ENCODE measurements around the gene TENT5C. TPM values are rescaled to one million over a fixed set of nuclear protein-coding genes. Genes with fewer than 3 reads are reported as not detected.

Gene TENT5C
- polyA plus RNA-seq, 1 donor (not counting 4 experiments of a cell fraction or from before 2014, with no cell fraction given) = 0.13 TPM

- no peak for TF ChIP-seq EZH2 (IDR thresholded peaks at IDR 0.05; ENCODE audit: low read length)
- no peak for TF ChIP-seq CTCF (optimal IDR thresholded peaks at IDR 0.05 in 1 of 3, IDR thresholded peaks at IDR 0.05 in 1 of 3, conservative IDR thresholded peaks at IDR 0.05 in 1 of 3; ENCODE audit: extremely low read depth in 1 of 3, insufficient read depth in 2 of 3, low read length in 3 of 3)
- H3K9me3 ChIP-seq (ENCODE audit: control insufficient read depth, low read depth, low read length) = no peaks in the 10 kb centered on the region
- H4K20me1 ChIP-seq (ENCODE audit: control insufficient read depth, extremely low read depth, insufficient read depth, low read length) = no peaks in the 10 kb centered on the region
- H3K27me3 ChIP-seq (ENCODE audit: control insufficient read depth, extremely low read depth, insufficient read depth, low read length) = no peaks in the 10 kb centered on the region
- H3K27ac ChIP-seq (ENCODE audit: control insufficient read depth, insufficient read depth, low read length) = no peak overlapping the region
- no peaks in the 10 kb centered on the region for H3K79me2 ChIP-seq (ENCODE audit: control insufficient read depth, insufficient read depth, low read length)
- H3K9me1 ChIP-seq (ENCODE audit: control insufficient read depth, extremely low read depth, insufficient read depth, low read length) = no peaks in the 10 kb centered on the region
- H3K36me3 ChIP-seq (ENCODE audit: control insufficient read depth in 2 of 2, extremely low read depth in 1 of 2, insufficient read depth in 2 of 2, low read length in 2 of 2) = no peaks in the 10 kb centered on the region
- no peak overlapping the region for H3K9ac ChIP-seq (ENCODE audit: control insufficient read depth, extremely low read depth, insufficient read depth, low read length)
- no peak for FAIRE-seq
- DNase-seq (ENCODE audit: low read depth, low spot score) = no peak
- dilution Hi-C loops (cut with MboI; ENCODE audit: extremely low pct_ligation_motif_present, low sequenced_read_pairs) = no loop called here
- H3K4me3 ChIP-seq (ENCODE audit: control insufficient read depth in 2 of 3, extremely low read depth in 1 of 3, insufficient read depth in 2 of 3, low read depth in 1 of 3, low read length in 3 of 3) = no peak overlapping the region
- no peak overlapping the region for H3K4me2 ChIP-seq (ENCODE audit: control insufficient read depth, extremely low read depth, insufficient read depth, low read depth, low read length)
- H2AFZ ChIP-seq (ENCODE audit: control insufficient read depth, low read length) = no peak overlapping the region
- H3K4me1 ChIP-seq (ENCODE audit: control insufficient read depth, extremely low read depth, insufficient read depth, low read length) = no peaks in the 10 kb centered on the region
These were observed 25.4 kb upstream of the TENT5C start for GRCh38 chr1:117580436-117580835.

- Histone ChIP-seq H3K27ac (ENCODE audit: control insufficient read depth, insufficient read depth, low read length) (no peak overlapping the region), H3K4me1 (ENCODE audit: control insufficient read depth, extremely low read depth, insufficient read depth, low read length) (no peaks in the 10 kb centered on the region), H3K36me3 (ENCODE audit: control insufficient read depth in 2 of 2, extremely low read depth in 1 of 2, insufficient read depth in 2 of 2, low read length in 2 of 2) (no peaks in the 10 kb centered on the region), H3K27me3 (ENCODE audit: control insufficient read depth, extremely low read depth, insufficient read depth, low read length) (no peaks in the 10 kb centered on the region), H3K9me1 (ENCODE audit: control insufficient read depth, extremely low read depth, insufficient read depth, low read length) (no peaks in the 10 kb centered on the region), H3K4me2 (ENCODE audit: control insufficient read depth, extremely low read depth, insufficient read depth, low read depth, low read length) (no peak overlapping the region), H2AFZ (ENCODE audit: control insufficient read depth, low read length) (no peak overlapping the region), H3K9me3 (ENCODE audit: control insufficient read depth, low read depth, low read length) (no peaks in the 10 kb centered on the region), H3K4me3 (ENCODE audit: control insufficient read depth in 2 of 3, extremely low read depth in 1 of 3, insufficient read depth in 2 of 3, low read depth in 1 of 3, low read length in 3 of 3) (no peak overlapping the region), H3K79me2 (ENCODE audit: control insufficient read depth, insufficient read depth, low read length) (no peaks in the 10 kb centered on the region), H4K20me1 (ENCODE audit: control insufficient read depth, extremely low read depth, insufficient read depth, low read length) (no peaks in the 10 kb centered on the region), H3K9ac (ENCODE audit: control insufficient read depth, extremely low read depth, insufficient read depth, low read length) (no peak overlapping the region)
- no peak for FAIRE-seq
- dilution Hi-C loops (cut with MboI; ENCODE audit: extremely low pct_ligation_motif_present, low sequenced_read_pairs) = no loop called here
- no peak for DNase-seq (ENCODE audit: low read depth, low spot score)
- TF ChIP-seq EZH2 (IDR thresholded peaks at IDR 0.05; ENCODE audit: low read length) = no peak
- no peak for TF ChIP-seq CTCF (optimal IDR thresholded peaks at IDR 0.05 in 1 of 3, IDR thresholded peaks at IDR 0.05 in 1 of 3, conservative IDR thresholded peaks at IDR 0.05 in 1 of 3; ENCODE audit: extremely low read depth in 1 of 3, insufficient read depth in 2 of 3, low read length in 3 of 3)
These were observed 25.0 kb upstream of the TENT5C start for GRCh38 chr1:117580882-117581281.
